IMR-90 (cell line): ENCODE data around the gene DPY19L1.

ENCODE experiments used
- BHLHE40 ChIP-seq: fragments of 150-350 bp; IDR thresholded peaks from 2 replicates; pipeline ENCODE4 v1.6.1; 2016; ENCODE audit warnings: mild to moderate bottlenecking, low read depth, low read length
- CHD1 ChIP-seq: IDR thresholded peaks from 2 replicates; pipeline ENCODE4 v1.6.1; 2012; ENCODE audit warnings: low read depth, low read length, improper control_type of control experiment
- FOS ChIP-seq: fragments of 150-350 bp; IDR thresholded peaks from 2 replicates; pipeline ENCODE4 v1.6.1; 2016; ENCODE audit warnings: low read depth, low read length
- MAZ ChIP-seq: IDR thresholded peaks from 2 replicates; pipeline ENCODE4 v1.6.1; 2012; ENCODE audit warnings: low read depth, mild to moderate bottlenecking, low read length, improper control_type of control experiment, moderate library complexity, borderline replicate concordance
- MXI1 ChIP-seq: IDR thresholded peaks from 2 replicates; pipeline ENCODE4 v1.6.1; 2012; ENCODE audit warnings: low read depth, mild to moderate bottlenecking, low read length, moderate library complexity, borderline replicate concordance
- POLR2A ChIP-seq: IDR thresholded peaks from 2 replicates; pipeline ENCODE4 v1.6.1; 2012; ENCODE audit warnings: mild to moderate bottlenecking, low read depth, low read length
- RAD21 ChIP-seq: IDR thresholded peaks from 2 replicates; pipeline ENCODE4 v1.6.1; 2012; ENCODE audit warnings: low read length, improper control_type of control experiment
- TF ChIP-seq, protein P1 (sequence below): conservative IDR thresholded peaks from 2 replicates; pipeline ENCODE4 v1.5.1; 2012; ENCODE audit warnings: mild to moderate bottlenecking, low read depth, low read length, improper control_type of control experiment

- TF ChIP-seq, protein P1, sequence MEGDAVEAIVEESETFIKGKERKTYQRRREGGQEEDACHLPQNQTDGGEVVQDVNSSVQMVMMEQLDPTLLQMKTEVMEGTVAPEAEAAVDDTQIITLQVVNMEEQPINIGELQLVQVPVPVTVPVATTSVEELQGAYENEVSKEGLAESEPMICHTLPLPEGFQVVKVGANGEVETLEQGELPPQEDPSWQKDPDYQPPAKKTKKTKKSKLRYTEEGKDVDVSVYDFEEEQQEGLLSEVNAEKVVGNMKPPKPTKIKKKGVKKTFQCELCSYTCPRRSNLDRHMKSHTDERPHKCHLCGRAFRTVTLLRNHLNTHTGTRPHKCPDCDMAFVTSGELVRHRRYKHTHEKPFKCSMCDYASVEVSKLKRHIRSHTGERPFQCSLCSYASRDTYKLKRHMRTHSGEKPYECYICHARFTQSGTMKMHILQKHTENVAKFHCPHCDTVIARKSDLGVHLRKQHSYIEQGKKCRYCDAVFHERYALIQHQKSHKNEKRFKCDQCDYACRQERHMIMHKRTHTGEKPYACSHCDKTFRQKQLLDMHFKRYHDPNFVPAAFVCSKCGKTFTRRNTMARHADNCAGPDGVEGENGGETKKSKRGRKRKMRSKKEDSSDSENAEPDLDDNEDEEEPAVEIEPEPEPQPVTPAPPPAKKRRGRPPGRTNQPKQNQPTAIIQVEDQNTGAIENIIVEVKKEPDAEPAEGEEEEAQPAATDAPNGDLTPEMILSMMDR, result no peak
- TF ChIP-seq POLR2A (no peak), MXI1 (no peak), RAD21 (no peak), MAZ (no peak), BHLHE40 (no peak), FOS (no peak), CHD1 (no peak)
Observed at GRCh38 chr7:34912236-34912635, 125.0 kb downstream of the DPY19L1 start.
